ENCODE data around the gene LHX4.

- no peak for TF ChIP-seq ZNF670 (CRISPR knock-in tag; IDR thresholded peaks at IDR 0.05; ENCODE audit: borderline replicate concordance)
- no peak for TF ChIP-seq SMARCE1 (IDR thresholded peaks at IDR 0.05; ENCODE audit: borderline replicate concordance)
- TF ChIP-seq ESRRA (CRISPR knock-in tag; IDR thresholded peaks at IDR 0.05; ENCODE audit: low read depth), result no peak
- TF ChIP-seq HOXA9 (CRISPR knock-in tag; IDR thresholded peaks at IDR 0.05; ENCODE audit: borderline replicate concordance), result no peak
- no peak for TF ChIP-seq USF2 (IDR thresholded peaks at IDR 0.05; ENCODE audit: low read depth, low read length)
- no peak for TF ChIP-seq USF2 (CRISPR knock-in tag; IDR thresholded peaks at IDR 0.05; ENCODE audit: borderline replicate concordance)
- no peak for TF ChIP-seq ELK4 (CRISPR knock-in tag; IDR thresholded peaks at IDR 0.05; ENCODE audit: borderline replicate concordance)
- TF ChIP-seq GLI4 (CRISPR knock-in tag; IDR thresholded peaks at IDR 0.05; ENCODE audit: borderline replicate concordance), result no peak
- TF ChIP-seq RXRA (CRISPR knock-in tag; IDR thresholded peaks at IDR 0.05), result no peak
- TF ChIP-seq ZNF280D (CRISPR knock-in tag; IDR thresholded peaks at IDR 0.05), result no peak
- no peak for TF ChIP-seq GPN1 (CRISPR knock-in tag; IDR thresholded peaks at IDR 0.05; ENCODE audit: borderline replicate concordance)
- no peak for TF ChIP-seq JUND (CRISPR knock-in tag; IDR thresholded peaks at IDR 0.05)
- no peak for TF ChIP-seq CTCF (CRISPR knock-in tag; IDR thresholded peaks at IDR 0.05)
Observed at GRCh38 chr1:180184041-180184440, 46.0 kb upstream of the LHX4 start.
